K562 (cell line): Measurements from ENCODE around the gene RGS14. TPM values are rescaled to one million over a fixed set of nuclear protein-coding genes. Genes with fewer than 3 reads are reported as not detected.

Source experiments
- ATAC-seq: fragments of 200-7000 bp; cut with Tn5 transposase; 3 replicates; pipeline ENCODE4 v1.9.1; 2020; ENCODE audit warnings: moderate library complexity
- BruUV-seq: library from RNA; stranded (reverse); fragments of 400-500 nt; replicated peaks from 2 replicates; lab custom pipeline; 2021; lab: Mats Ljungman, UMichigan
- CTCF ChIA-PET: fragments of 300-600 bp; formaldehyde crosslinking; extraction: SDS; loops from one replicate; lab custom pipeline; 2021; ENCODE audit warnings: low intra/inter-chr PET ratio; lab: Yijun Ruan, JAX
- POLR2A ChIA-PET: fragments of 300-600, 350-650 bp; sonication (Branson Sonifier 250); formaldehyde crosslinking; extraction: SDS; loops from one replicate; lab custom pipeline; 2021; ENCODE audit warnings: antibody characterized with exemption, inconsistent platforms; lab: Yijun Ruan, JAX
- DNase-seq, 4 experiments: peaks; one replicate each; pipeline versions ENCODE4 v3.0.0 to v3.0.0-alpha.2; 2011 to 2018; ENCODE audit warnings: low spot score in 3 of 4, mixed read lengths in 3 of 4; ENCODE audit errors: extremely low read depth in 1 of 4
- FAIRE-seq: peaks from 2 replicates; lab custom pipeline; 2011; peaks lifted over from hg19 to GRCh38; lab: Jason Lieb, UNC
- H2AFZ ChIP-seq: 2 replicates; pipeline ENCODE4 v1.6.0; 2011; ENCODE audit warnings: low read depth, low read length, control low read depth, inconsistent platforms
- H3K27ac ChIP-seq: fragments of 200-600 bp; 3 replicates; pipeline ENCODE4 v1.8.0; 2011; ENCODE audit warnings: low read depth, mild to moderate bottlenecking, control low read depth, inconsistent platforms, low read length, moderate library complexity, mixed read lengths; ENCODE audit errors: extremely low read depth
- H3K27me3 ChIP-seq, 2 experiments: fragments of 300-600 bp in 1 of 2; 2 replicates in 1 of 2; 3 replicates in 1 of 2; pipeline versions ENCODE4 v1.6.0 to v1.8.0; 2011; ENCODE audit warnings: inconsistent platforms in 2 of 2, low read length in 2 of 2, mild to moderate bottlenecking in 1 of 2, mixed read lengths in 1 of 2, moderate library complexity in 1 of 2; ENCODE audit not compliant: control insufficient read depth in 2 of 2, insufficient read depth in 2 of 2
- H3K36me3 ChIP-seq: fragments of 300-600 bp; 3 replicates; pipeline ENCODE4 v1.8.0; 2011; ENCODE audit warnings: mild to moderate bottlenecking, low read length, inconsistent platforms; ENCODE audit not compliant: control insufficient read depth, insufficient read depth
- H3K4me1 ChIP-seq, 2 experiments: fragments of 200-600 bp in 1 of 2; replicated peaks in 1 of 2; 2 replicates in 1 of 2; 3 replicates in 1 of 2; pipeline versions ENCODE4 v1.5.1 to v1.8.0; 2011; ENCODE audit warnings: inconsistent platforms in 2 of 2, low read length in 2 of 2, mild to moderate bottlenecking in 1 of 2, mixed read lengths in 1 of 2, moderate library complexity in 1 of 2; ENCODE audit not compliant: control insufficient read depth in 2 of 2, insufficient read depth in 2 of 2
- H3K4me2 ChIP-seq: 2 replicates; pipeline ENCODE4 v1.6.1; 2011; ENCODE audit warnings: low read length, control low read depth, inconsistent platforms, mixed read lengths; ENCODE audit not compliant: insufficient read depth
- H3K4me3 ChIP-seq: fragments of 200-600 bp; sonication (generic), shearing (Covaris generic); 2 replicates; pipeline ENCODE4 v1.5.1; 2016; ENCODE audit warnings: control low read depth, inconsistent platforms
- H3K79me2 ChIP-seq: fragments of 200-600 bp; 3 replicates; pipeline ENCODE4 v1.8.0; 2011; ENCODE audit warnings: low read length, inconsistent platforms; ENCODE audit not compliant: control insufficient read depth, insufficient read depth
- H3K9ac ChIP-seq, 2 experiments: 2 replicates each; pipeline versions ENCODE4 v1.6.0 to v1.6.1; 2011; ENCODE audit warnings: low read depth in 2 of 2, low read length in 2 of 2, control low read depth in 1 of 2, inconsistent platforms in 1 of 2, mild to moderate bottlenecking in 1 of 2, mixed read lengths in 1 of 2; ENCODE audit not compliant: insufficient read depth in 1 of 2
- H3K9me1 ChIP-seq: one replicate; pipeline ENCODE4 v1.6.0; 2011; ENCODE audit warnings: inconsistent platforms, mild to moderate bottlenecking, low read length, moderate library complexity; ENCODE audit not compliant: control insufficient read depth, insufficient read depth
- H3K9me3 ChIP-seq: replicated peaks from 2 replicates; pipeline ENCODE4 v1.5.1; 2011; ENCODE audit warnings: low read depth, low read length, inconsistent platforms; ENCODE audit not compliant: control insufficient read depth, insufficient read depth
- H4K20me1 ChIP-seq: replicated peaks from 2 replicates; pipeline ENCODE4 v1.6.1; 2011; ENCODE audit warnings: low read length, inconsistent platforms, mixed read lengths; ENCODE audit not compliant: control insufficient read depth, insufficient read depth
- CBFA2T3 ChIP-seq: fragments of 450-650 bp; IDR thresholded peaks from 2 replicates; pipeline ENCODE4 v1.6.1; 2017
- GATAD2B ChIP-seq: fragments of 450-650 bp; IDR thresholded peaks from 2 replicates; pipeline ENCODE4 v1.6.1; 2017; ENCODE audit warnings: mild to moderate bottlenecking, borderline replicate concordance
- IRF2 ChIP-seq: sonication (generic); formaldehyde crosslinking; IDR thresholded peaks from 2 replicates; pipeline ENCODE4 v1.8.1; 2022; ENCODE audit warnings: mild to moderate bottlenecking, missing genetic modification reagents
- ZBTB40 ChIP-seq, 2 experiments: fragments of 450-650 bp in 1 of 2; sonication (generic) in 1 of 2; formaldehyde crosslinking in 1 of 2; IDR thresholded peaks; 2 replicates each; pipeline versions ENCODE4 v1.7.1 to v1.9.0; 2016 to 2022; ENCODE audit warnings: inconsistent platforms in 1 of 2, mild to moderate bottlenecking in 1 of 2, missing genetic modification reagents in 1 of 2
- ZNF263 ChIP-seq: sonication (generic); formaldehyde crosslinking; IDR thresholded peaks from 2 replicates; pipeline ENCODE4 v1.8.0; 2022; ENCODE audit warnings: mild to moderate bottlenecking, missing genetic modification reagents, borderline replicate concordance
- ZNF280B ChIP-seq: fragments of 250-450 bp; sonication (Bioruptor Pico); IDR thresholded peaks from 2 replicates; pipeline ENCODE4 v1.5.1; 2021; ENCODE audit warnings: mild to moderate bottlenecking
- ZNF324 ChIP-seq: fragments of 250-450 bp; sonication (Bioruptor Pico); IDR thresholded peaks from 2 replicates; pipeline ENCODE4 v1.4.0; 2020; ENCODE audit warnings: mild to moderate bottlenecking
- WGBS: fragments of 100-300 bp; shearing (Covaris generic); methylation state at CpG from one replicate; pipeline ENCODE4 v1.1.6; 2016; ENCODE audit warnings: low coverage, mixed read lengths; ENCODE audit not compliant: insufficient coverage; ENCODE audit errors: missing lambda C conversion rate; 5-methylcytosine and 5-hydroxymethylcytosine counted together
- in situ Hi-C: fragments of 300-500 bp; cut with MboI; formaldehyde crosslinking; loops from 4 replicates; pipeline ENCODE4 v1.15.0; 2018; ENCODE audit warnings: inconsistent platforms, mixed read lengths
- intact Hi-C: fragments of 100-400 bp; cut with micrococcal nuclease; formaldehyde crosslinking; loops from 2 replicates; pipeline ENCODE4 v1.14.2; 2022
- polyA plus RNA-seq, 8 experiments: library from polyadenylated mRNA; depleted of rRNA in 4 of 8; stranded (reverse) in 5 of 8; unstranded in 3 of 8; fragments of >200 nt; fragmentation: Nextera tagmentation in 2 of 8; fragmentation: Illumina TruSeq in 1 of 8; extraction: Ambion mirVana in 2 of 8; extraction: Trizol in 1 of 8; gene quantifications; 2 replicates each; pipeline versions ENCODE4 v1.2.1 to v1.2.3, GENCODE V29; 2011 to 2014; ENCODE audit warnings: inconsistent platforms in 1 of 8, missing spikeins in 1 of 8
- total RNA-seq, 7 experiments: library from RNA; depleted of rRNA in 6 of 7; stranded (reverse); fragments of >200 nt in 6 of 7; fragmentation: Illumina TruSeq in 2 of 7; extraction: Trizol in 2 of 7; gene quantifications; 2 replicates each; pipeline versions ENCODE4 v1.2.1 to v1.2.3, GENCODE V29; 2011 to 2021; ENCODE audit warnings: low replicate concordance in 1 of 7

The RGS14 gene
- total and polyA plus RNA-seq, 9 of the 15 experiments (the other 6 are each of a cell fraction or from before 2014, with no cell fraction given), result 0.28 to 75.9 (median 34.5) TPM

DNA sequence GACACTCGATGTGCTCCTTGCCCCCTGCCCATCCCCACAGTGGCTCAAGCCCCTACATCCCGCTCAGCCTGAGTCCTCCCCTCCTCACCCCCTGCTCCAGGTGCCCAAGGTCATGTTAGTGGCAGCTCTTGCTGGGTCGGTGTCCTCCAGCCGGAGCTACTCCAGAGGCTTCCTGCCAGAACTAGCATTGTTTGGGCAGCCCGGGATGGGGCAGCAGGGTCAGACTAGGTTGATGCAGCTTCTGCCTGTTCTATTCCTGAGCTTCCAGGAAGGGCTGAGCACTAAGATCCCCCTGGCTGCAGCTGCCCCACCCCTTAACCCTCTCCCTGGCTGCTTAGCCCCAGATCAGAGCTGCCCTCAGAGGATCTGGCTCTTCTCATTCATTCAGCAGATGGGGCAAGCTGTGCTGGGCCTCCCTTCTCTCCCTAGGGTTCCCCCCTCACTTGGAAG lies 671 bp downstream of the RGS14 start:
- no peak for ATAC-seq
- H3K4me1 ChIP-seq, result peaks cover 9 to 41% of the 10 kb centered on the region in 2 experiments; a peak in 4 of 5 replicates
- TF ChIP-seq IRF2 (CRISPR knock-in tag) (no peak), ZNF280B (no peak), CBFA2T3 (no peak), ZNF324 (CRISPR knock-in tag) (no peak), ZBTB40 (IDR thresholded peaks at IDR 0.05) (no peak), ZBTB40 (CRISPR knock-in tag; IDR thresholded peaks at IDR 0.05) (no peak), GATAD2B (no peak), ZNF263 (CRISPR knock-in tag) (peak; percentile 56; the same call in 1 of the 2 replicates)

More for the DNA sequence above, 671 bp downstream of the RGS14 start:
- BruUV-seq, result no TSS peak
- no peak overlapping the region for H3K27ac ChIP-seq
- no peaks in the 10 kb centered on the region for H3K27me3 ChIP-seq
- WGBS, result 52% methylated on average over 3 of the region's 5 CpGs
- CTCF ChIA-PET, result no interaction called here
- FAIRE-seq (no peak), DNase-seq (no peak)
- H3K4me3 ChIP-seq, result peak overlapping the region; percentile 16; the same call in 1 of the 2 replicates
- no peaks in the 10 kb centered on the region for H3K36me3 ChIP-seq
- H3K9ac ChIP-seq, result peak overlapping the region; percentile 10 to 83; a peak in 3 of 4 replicates
- H4K20me1 ChIP-seq, result no peaks in the 10 kb centered on the region
- intact Hi-C loops, result no loop called here
- H3K9me1 ChIP-seq, result no peaks in the 10 kb centered on the region
- peak overlapping the region; percentile 29; the same call in 1 of the 2 replicates for H3K4me2 ChIP-seq
- in situ Hi-C loops, result no loop called here
- POLR2A ChIA-PET, result interaction anchor here (0.7 to 0.8 kb wide), 3 partner anchors 11 to 82 kb away, joined by 3 read pairs; no protein-coding TSS in a partner anchor
- 0 out of 2 replicates have a peak, but pooled peaks cover 3% of the 10 kb centered on the region for H3K9me3 ChIP-seq
- peak overlapping the region; percentile 92; the same call in 1 of the 2 replicates for H2AFZ ChIP-seq
- no peaks in the 10 kb centered on the region for H3K79me2 ChIP-seq
